GM12878 (cell line): ENCODE results near the gene MYLK4. TPM values are rescaled to one million over a fixed set of nuclear protein-coding genes. Genes with fewer than 3 reads are reported as not detected.

Source experiments
- ATAC-seq: fragments of 200-7000 bp; cut with Tn5 transposase; 3 replicates; pipeline ENCODE4 v1.9.1; 2020; ENCODE audit warnings: mild to moderate bottlenecking, moderate library complexity
- BruUV-seq: library from RNA; stranded (reverse); fragments of 400-500 nt; replicated peaks from 2 replicates; lab custom pipeline; 2021; lab: Mats Ljungman, UMichigan
- CTCF ChIA-PET: fragments of 300-600 bp; sonication (Branson Sonifier 250); formaldehyde crosslinking; extraction: SDS; loops from one replicate; lab custom pipeline; 2021; ENCODE audit warnings: inconsistent platforms; lab: Yijun Ruan, JAX
- POLR2A ChIA-PET: fragments of 350-600 bp; formaldehyde crosslinking; extraction: SDS; loops from one replicate; lab custom pipeline; 2021; ENCODE audit warnings: inconsistent platforms; lab: Charles Lee
- RAD21 ChIA-PET: fragments of 300-600 bp; sonication (Branson Sonifier 250); formaldehyde crosslinking; loops from one replicate; lab custom pipeline; 2023; ENCODE audit warnings: antibody characterized with exemption; ENCODE audit not compliant: unreplicated experiment; lab: Charles Lee
- SMC1A ChIA-PET: fragments of 300-600 bp; sonication (Branson Sonifier 250); formaldehyde crosslinking; loops from one replicate; lab custom pipeline; 2023; ENCODE audit not compliant: unreplicated experiment, uncharacterized antibody; lab: Charles Lee
- DNase-seq: peaks from one replicate; pipeline ENCODE4 v3.0.0-alpha.2; 2011; ENCODE audit warnings: low read depth, low spot score
- FAIRE-seq: peaks from 3 replicates; lab custom pipeline; 2011; peaks lifted over from hg19 to GRCh38; lab: Jason Lieb, UNC
- H2AFZ ChIP-seq: 2 replicates; pipeline ENCODE4 v1.6.0; 2011; ENCODE audit warnings: low read depth, low read length, control low read depth; ENCODE audit not compliant: control insufficient read depth
- H3K27ac ChIP-seq: 2 replicates; pipeline ENCODE4 v1.5.1; 2011; ENCODE audit warnings: control low read depth; ENCODE audit not compliant: control insufficient read depth, insufficient read depth
- H3K27me3 ChIP-seq, 2 experiments: replicated peaks in 1 of 2; 2 replicates each; pipeline versions ENCODE4 v1.6.0 to v1.6.1; 2011; ENCODE audit warnings: low read length in 1 of 2; ENCODE audit not compliant: control insufficient read depth in 2 of 2, insufficient read depth in 2 of 2
- H3K36me3 ChIP-seq, 2 experiments: 2 replicates each; pipeline ENCODE4 v1.5.1; 2011; ENCODE audit warnings: low read length in 1 of 2; ENCODE audit not compliant: control insufficient read depth in 2 of 2, insufficient read depth in 2 of 2
- H3K4me1 ChIP-seq: 2 replicates; pipeline ENCODE4 v1.6.1; 2011; ENCODE audit warnings: mild to moderate bottlenecking, low read length, moderate library complexity, mixed read lengths; ENCODE audit not compliant: control insufficient read depth, insufficient read depth
- H3K4me2 ChIP-seq: 2 replicates; pipeline ENCODE4 v1.6.0; 2011; ENCODE audit warnings: control low read depth; ENCODE audit not compliant: control insufficient read depth, insufficient read depth
- H3K4me3 ChIP-seq: fragments of 200-600 bp; sonication (generic); 2 replicates; pipeline ENCODE4 v1.5.1; 2016
- H3K79me2 ChIP-seq: 2 replicates; pipeline ENCODE4 v1.6.0; 2011; ENCODE audit warnings: low read length; ENCODE audit not compliant: control insufficient read depth, insufficient read depth
- H3K9ac ChIP-seq: 2 replicates; pipeline ENCODE4 v1.8.0; 2011; ENCODE audit warnings: low read length, control low read depth, mixed read lengths; ENCODE audit not compliant: control insufficient read depth, insufficient read depth
- H3K9me3 ChIP-seq: replicated peaks from 3 replicates; pipeline ENCODE4 v1.5.1; 2011; ENCODE audit warnings: mild to moderate bottlenecking, low read length; ENCODE audit not compliant: control insufficient read depth, insufficient read depth
- H4K20me1 ChIP-seq: 2 replicates; pipeline ENCODE4 v1.6.0; 2011; ENCODE audit not compliant: control insufficient read depth, insufficient read depth
- ATF7 ChIP-seq: fragments of 450-650 bp; IDR thresholded peaks from 2 replicates; pipeline ENCODE4 v1.6.1; 2016; ENCODE audit warnings: low read depth, mild to moderate bottlenecking
- BCL11A ChIP-seq: IDR thresholded peaks from 2 replicates; pipeline ENCODE4 v1.6.1; 2011; ENCODE audit warnings: low read depth, low read length
- CEBPB ChIP-seq, 2 experiments: fragments of 150-350 bp in 1 of 2; IDR thresholded peaks; 2 replicates each; pipeline ENCODE4 v1.6.1; 2012 to 2014; ENCODE audit warnings: low read depth in 2 of 2, low read length in 2 of 2, borderline replicate concordance in 1 of 2, inconsistent platforms in 1 of 2
- EGR1 ChIP-seq, 2 experiments: IDR thresholded peaks; 1 replicate in 1 of 2; 2 replicates in 1 of 2; pipeline ENCODE4 v1.6.1; 2011 to 2012; ENCODE audit warnings: low read depth in 2 of 2, low read length in 2 of 2, borderline replicate concordance in 1 of 2, mild to moderate bottlenecking in 1 of 2, moderate library complexity in 1 of 2
- ESRRA ChIP-seq: IDR thresholded peaks from 2 replicates; pipeline ENCODE4 v1.6.1; 2012; ENCODE audit warnings: mild to moderate bottlenecking, low read length, improper control_type of control experiment
- EZH2 ChIP-seq: IDR thresholded peaks from 2 replicates; pipeline ENCODE4 v1.6.1; 2012; ENCODE audit warnings: low read depth, mild to moderate bottlenecking, control low read depth, inconsistent platforms, low read length, borderline replicate concordance; ENCODE audit not compliant: control insufficient read depth
- HDAC6 ChIP-seq: fragments of 200-600 bp; sonication (generic); IDR thresholded peaks from one replicate; pipeline ENCODE4 v1.8.0; 2017; ENCODE audit warnings: antibody characterized with exemption; ENCODE audit not compliant: unreplicated experiment
- NFIC ChIP-seq: IDR thresholded peaks from 2 replicates; pipeline ENCODE4 v1.6.1; 2012; ENCODE audit warnings: low read depth, mild to moderate bottlenecking, inconsistent platforms, low read length, moderate library complexity
- NR2F1 ChIP-seq: fragments of 450-650 bp; conservative IDR thresholded peaks from 2 replicates; pipeline ENCODE4 v1.6.1; 2017; ENCODE audit warnings: mild to moderate bottlenecking
- PML ChIP-seq: IDR thresholded peaks from 2 replicates; pipeline ENCODE4 v1.6.1; 2012; ENCODE audit warnings: low read length, inconsistent platforms
- WGBS: methylation state at CpG from one replicate; pipeline ENCODE4 v1.1.6; 2016; ENCODE audit warnings: low lambda C conversion rate; ENCODE audit not compliant: insufficient replicate concordance, insufficient coverage; ENCODE audit errors: missing lambda C conversion rate; 5-methylcytosine and 5-hydroxymethylcytosine counted together
- in situ Hi-C: fragments of 300-500 bp; cut with MboI; formaldehyde crosslinking; loops from 9 replicates; pipeline ENCODE4 v1.14.3; 2018; ENCODE audit warnings: mixed read lengths
- intact Hi-C: fragments of 100-400 bp; cut with micrococcal nuclease; formaldehyde crosslinking; loops from one replicate; pipeline ENCODE4 v1.14.2; 2022; ENCODE audit not compliant: unreplicated experiment
- polyA plus RNA-seq, 11 experiments: library from polyadenylated mRNA; depleted of rRNA in 4 of 11; unstranded in 6 of 11; stranded (reverse) in 5 of 11; fragments of >200 nt; fragmentation: Nextera tagmentation in 4 of 11; fragmentation: Illumina TruSeq in 1 of 11; extraction: Ambion mirVana in 4 of 11; extraction: Trizol in 1 of 11; gene quantifications; 1 replicate in 1 of 11; 2 replicates in 10 of 11; pipeline versions ENCODE4 v1.2.1 to v1.2.3, GENCODE V29; 2011 to 2016; ENCODE audit warnings: inconsistent platforms in 2 of 11, missing spikeins in 2 of 11, low read depth in 1 of 11
- total RNA-seq, 4 experiments: library from RNA; depleted of rRNA in 3 of 4; stranded (reverse); fragments of >200 nt in 3 of 4; fragmentation: Illumina TruSeq in 1 of 4; extraction: Trizol in 1 of 4; gene quantifications; 2 replicates each; pipeline versions ENCODE4 v1.2.1 to v1.2.3, GENCODE V29; 2013 to 2021

The MYLK4 gene
- total and polyA plus RNA-seq, 10 of the 15 experiments (the other 5 are each of a cell fraction or from before 2014, with no cell fraction given), result under 0.01 to 0.09 (median 0.05) TPM; not detected in 1

GRCh38 chr6:2770171-2770570 is 19.4 kb upstream of the MYLK4 start:
- no peak for FAIRE-seq
- H3K9me3 ChIP-seq, result no peaks in the 10 kb centered on the region
- no peak overlapping the region for H3K4me3 ChIP-seq
- POLR2A ChIA-PET, result no interaction called here
- CTCF ChIA-PET, result interaction anchor here (1.2 to 4.0 kb wide), 8 partner anchors 9 to 290 kb away, joined by 3 to 41 read pairs (median 8); partner anchors contain the start of gene MYLK4
- intact Hi-C loops, result no loop called here
- H4K20me1 ChIP-seq, result peaks cover 3% of the 10 kb centered on the region; the same call in 1 of the 2 replicates
- H3K4me2 ChIP-seq, result peak overlapping the region; percentile 47
- WGBS, result 74% methylated on average over 13 of the region's 13 CpGs
- H3K79me2 ChIP-seq, result peaks cover 57% of the 10 kb centered on the region
- H3K9ac ChIP-seq, result no peak overlapping the region
- H3K36me3 ChIP-seq, result peaks cover 7 to 24% of the 10 kb centered on the region in 2 experiments; a peak in 3 of 4 replicates
- no peaks in the 10 kb centered on the region for H3K27me3 ChIP-seq
- SMC1A ChIA-PET, result interaction anchor here (0.8 to 2.5 kb wide), 8 partner anchors 10 to 163 kb away, joined by 3 to 15 read pairs (median 6); no protein-coding TSS in a partner anchor
- in situ Hi-C loops, result no loop called here
- H3K27ac ChIP-seq, result no peak overlapping the region
- no peak for ATAC-seq
- no TSS peak for BruUV-seq
- no peak for TF ChIP-seq NFIC
- no peak for TF ChIP-seq HDAC6
- no peak for TF ChIP-seq PML
- no peak for TF ChIP-seq EGR1 (IDR thresholded peaks at IDR 0.05; ENCODE audit: borderline replicate concordance in 1 of 2, low read depth in 2 of 2, low read length in 2 of 2)
- no peak for TF ChIP-seq NR2F1
- TF ChIP-seq ESRRA, result no peak
- no peak for TF ChIP-seq CEBPB (IDR thresholded peaks at IDR 0.05; ENCODE audit: borderline replicate concordance in 1 of 2, low read depth in 2 of 2, low read length in 2 of 2)
- no peak for TF ChIP-seq BCL11A
- no peak for TF ChIP-seq EZH2
- no peak for TF ChIP-seq ATF7
- H2AFZ ChIP-seq, result no peak overlapping the region
- RAD21 ChIA-PET, result interaction anchor here (0.5 to 2.2 kb wide), 2 partner anchors 21 to 77 kb away, joined by 3 to 5 read pairs; no protein-coding TSS in a partner anchor
- peaks cover 11% of the 10 kb centered on the region for H3K4me1 ChIP-seq
- DNase-seq, result no peak
